BLaER1 (cell line): ENCODE results near the gene MANSC1.

ENCODE experiments used
- H3K27ac ChIP-seq: shearing (Covaris generic); formaldehyde crosslinking; 2 replicates; pipeline ENCODE4 v1.8.1; 2022
- H3K27me3 ChIP-seq: shearing (Covaris generic); formaldehyde crosslinking; 2 replicates; pipeline ENCODE4 v1.8.1; 2022
- H3K36me3 ChIP-seq: shearing (Covaris generic); formaldehyde crosslinking; 2 replicates; pipeline ENCODE4 v1.8.1; 2022
- H3K4me1 ChIP-seq: shearing (Covaris generic); formaldehyde crosslinking; 2 replicates; pipeline ENCODE4 v1.8.1; 2022
- H3K4me2 ChIP-seq: shearing (Covaris generic); formaldehyde crosslinking; 2 replicates; pipeline ENCODE4 v1.8.1; 2022
- H3K4me3 ChIP-seq: shearing (Covaris generic); formaldehyde crosslinking; 2 replicates; pipeline ENCODE4 v1.8.1; 2022
- H3K9ac ChIP-seq: shearing (Covaris generic); formaldehyde crosslinking; 2 replicates; pipeline ENCODE4 v1.8.1; 2022
- H3K9me3 ChIP-seq: shearing (Covaris generic); formaldehyde crosslinking; 2 replicates; pipeline ENCODE4 v1.8.1; 2022
- H4K20me1 ChIP-seq: shearing (Covaris generic); formaldehyde crosslinking; 2 replicates; pipeline ENCODE4 v1.8.1; 2022
- Cebpa-rat ChIP-seq: shearing (Covaris generic); IDR thresholded peaks from 2 replicates; pipeline ENCODE4 v1.8.1; 2022

Gene MANSC1

GRCh38 chr12:12381982-12382381 is 31.9 kb upstream of the MANSC1 start:
- Histone ChIP-seq H4K20me1 (no peaks in the 10 kb centered on the region), H3K4me3 (no peak overlapping the region), H3K27me3 (no peaks in the 10 kb centered on the region), H3K9me3 (peaks cover 12% of the 10 kb centered on the region), H3K4me2 (no peak overlapping the region), H3K4me1 (peaks cover 35% of the 10 kb centered on the region), H3K27ac (no peak overlapping the region), H3K9ac (no peak overlapping the region), H3K36me3 (peaks cover 8% of the 10 kb centered on the region; the same call in 1 of the 2 replicates)
- TF ChIP-seq Cebpa-rat, result no peak

DNA sequence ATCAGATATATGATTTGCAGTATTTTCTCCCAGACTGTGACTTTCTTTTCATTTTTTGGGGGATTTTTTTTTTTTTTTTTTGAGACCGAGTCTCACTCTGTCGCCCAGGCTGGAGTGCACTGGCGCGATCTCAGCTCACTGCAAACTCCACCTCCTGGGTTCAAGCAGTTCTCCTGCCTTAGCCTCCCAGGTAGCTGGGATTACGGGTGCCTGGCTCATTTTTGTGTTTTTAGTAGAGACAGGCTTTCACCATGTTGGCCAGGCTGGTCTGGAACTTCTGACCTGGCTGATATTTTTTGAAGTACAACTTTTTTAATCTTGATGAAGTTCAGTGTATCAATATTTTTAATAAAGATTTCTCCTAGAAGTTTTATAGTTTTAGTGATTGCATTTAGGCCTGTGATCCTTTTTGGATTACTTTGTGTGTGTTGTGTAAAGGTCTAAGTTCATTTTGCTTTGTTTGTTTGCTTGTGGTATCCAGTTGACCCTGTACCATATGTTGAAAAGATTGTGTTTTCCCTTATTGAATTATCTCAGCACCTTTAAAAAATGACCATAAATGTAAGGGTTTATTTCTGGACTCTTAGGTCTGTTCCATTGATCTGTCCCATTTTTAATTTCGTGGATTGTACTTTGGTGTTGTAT is 31.0 kb upstream of the MANSC1 start:
- H3K4me2 ChIP-seq, result no peak overlapping the region
- peaks cover 12% of the 10 kb centered on the region for H3K9me3 ChIP-seq
- peaks cover 8% of the 10 kb centered on the region; the same call in 1 of the 2 replicates for H3K36me3 ChIP-seq
- H3K4me3 ChIP-seq, result no peak overlapping the region
- H3K27me3 ChIP-seq, result no peaks in the 10 kb centered on the region
- no peak overlapping the region for H3K9ac ChIP-seq
- peaks cover 37% of the 10 kb centered on the region for H3K4me1 ChIP-seq
- H3K27ac ChIP-seq, result no peak overlapping the region
- no peak for TF ChIP-seq Cebpa-rat
- no peaks in the 10 kb centered on the region for H4K20me1 ChIP-seq

DNA sequence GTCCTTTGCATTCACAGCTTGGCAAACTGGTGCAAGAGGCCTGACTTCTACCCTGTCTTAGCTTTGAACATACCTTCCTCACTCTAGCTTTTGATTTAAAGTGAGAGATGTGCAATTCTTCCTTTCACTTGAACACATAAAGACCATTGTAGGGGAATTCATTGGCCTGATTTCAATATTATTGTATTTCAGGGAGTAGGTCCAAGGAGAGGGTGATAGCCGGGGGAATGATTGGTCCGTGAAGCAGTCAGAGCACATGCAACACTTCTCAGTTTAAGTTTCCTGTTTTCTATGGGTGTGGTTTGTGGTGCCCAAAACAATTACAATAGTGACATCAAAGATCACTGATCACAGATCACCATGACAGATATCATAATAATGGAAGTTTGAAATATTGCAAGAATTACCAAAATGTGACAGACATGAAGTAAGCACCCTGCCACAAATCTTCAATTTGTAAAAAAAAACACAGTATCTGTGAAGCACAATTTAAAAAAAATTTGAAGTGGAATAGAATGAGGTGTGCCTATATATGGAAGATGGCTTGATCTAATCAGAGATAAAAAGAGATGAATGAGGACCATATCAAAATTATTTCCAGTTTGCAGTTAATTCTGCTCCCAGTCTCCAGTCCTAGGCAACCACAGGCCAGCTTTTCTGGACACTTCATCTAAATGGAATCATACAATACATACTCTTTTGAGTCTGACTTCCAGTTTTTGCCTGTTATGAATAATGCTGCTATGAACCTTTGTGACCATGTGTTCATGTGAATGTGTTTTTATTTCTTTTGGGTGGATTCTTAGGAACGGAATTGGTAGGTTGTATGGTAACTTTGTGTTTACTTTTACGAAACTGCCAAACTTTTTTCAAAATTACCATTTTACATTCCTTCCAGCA is 30.0 kb upstream of the MANSC1 start:
- Histone ChIP-seq H3K9ac (no peak overlapping the region), H3K4me2 (peak overlapping the region; percentile 10; the same call in 1 of the 2 replicates), H3K27ac (no peak overlapping the region)

GRCh38 chr12:12378616-12379015 is 28.6 kb upstream of the MANSC1 start:
- Histone ChIP-seq H3K9me3 (peaks cover 10% of the 10 kb centered on the region), H3K27me3 (no peaks in the 10 kb centered on the region), H3K4me2 (no peak overlapping the region), H4K20me1 (no peaks in the 10 kb centered on the region), H3K9ac (no peak overlapping the region), H3K27ac (no peak overlapping the region), H3K4me1 (peaks cover 16% of the 10 kb centered on the region), H3K36me3 (peaks cover 8% of the 10 kb centered on the region; the same call in 1 of the 2 replicates), H3K4me3 (no peak overlapping the region)
- TF ChIP-seq Cebpa-rat, result no peak

More for the DNA sequence above, 30.0 kb upstream of the MANSC1 start:
- H3K36me3 ChIP-seq, result peaks cover 8% of the 10 kb centered on the region; the same call in 1 of the 2 replicates
- no peaks in the 10 kb centered on the region for H3K27me3 ChIP-seq
- no peak for TF ChIP-seq Cebpa-rat
- H3K9me3 ChIP-seq, result peaks cover 12% of the 10 kb centered on the region
- H3K4me3 ChIP-seq, result no peak overlapping the region
- no peaks in the 10 kb centered on the region for H4K20me1 ChIP-seq
- peaks cover 30% of the 10 kb centered on the region for H3K4me1 ChIP-seq

DNA sequence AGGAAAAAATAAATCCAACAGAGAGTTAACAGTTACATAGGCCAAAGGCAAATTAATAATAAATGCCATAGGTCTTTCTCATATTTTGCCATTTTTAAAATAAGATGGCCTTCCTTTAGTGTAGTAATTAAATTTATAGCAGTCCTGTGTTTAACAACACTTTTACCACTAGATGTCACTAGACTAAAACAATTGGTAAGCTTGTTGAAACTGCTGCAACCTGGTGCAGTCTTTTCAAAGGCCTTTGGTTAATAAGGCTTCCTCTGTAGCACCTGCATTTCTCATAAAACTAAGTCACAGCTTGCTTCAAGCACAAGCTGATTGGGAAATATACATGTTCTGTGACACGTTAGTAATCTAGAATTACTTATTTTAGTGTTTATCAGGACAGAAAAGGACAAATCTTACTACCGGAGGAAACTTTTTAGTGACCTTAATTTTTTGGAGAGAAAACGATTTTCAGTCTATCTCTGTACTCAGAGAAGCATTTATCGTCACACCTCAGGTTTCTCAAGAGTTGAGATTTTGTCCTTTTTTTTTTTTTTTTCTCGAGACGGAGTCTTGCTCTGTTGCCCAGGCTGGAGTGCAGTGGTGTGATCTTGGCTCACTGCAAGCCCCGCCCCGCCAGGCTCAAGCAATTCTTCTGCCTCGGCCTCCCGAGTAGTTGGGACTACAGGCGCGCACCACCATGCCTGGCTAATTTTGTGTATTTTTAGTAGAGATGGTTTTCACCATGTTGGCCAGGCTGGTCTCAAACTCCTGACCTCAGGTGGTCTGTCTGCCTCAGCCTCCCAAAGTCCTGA is 26.8 kb upstream of the MANSC1 start:
- Histone ChIP-seq H3K27me3 (no peaks in the 10 kb centered on the region), H4K20me1 (no peaks in the 10 kb centered on the region), H3K4me1 (peaks cover 16% of the 10 kb centered on the region), H3K27ac (no peak overlapping the region), H3K9ac (no peak overlapping the region), H3K36me3 (no peaks in the 10 kb centered on the region), H3K4me2 (no peak overlapping the region), H3K9me3 (no peaks in the 10 kb centered on the region), H3K4me3 (no peak overlapping the region)
- no peak for TF ChIP-seq Cebpa-rat

DNA sequence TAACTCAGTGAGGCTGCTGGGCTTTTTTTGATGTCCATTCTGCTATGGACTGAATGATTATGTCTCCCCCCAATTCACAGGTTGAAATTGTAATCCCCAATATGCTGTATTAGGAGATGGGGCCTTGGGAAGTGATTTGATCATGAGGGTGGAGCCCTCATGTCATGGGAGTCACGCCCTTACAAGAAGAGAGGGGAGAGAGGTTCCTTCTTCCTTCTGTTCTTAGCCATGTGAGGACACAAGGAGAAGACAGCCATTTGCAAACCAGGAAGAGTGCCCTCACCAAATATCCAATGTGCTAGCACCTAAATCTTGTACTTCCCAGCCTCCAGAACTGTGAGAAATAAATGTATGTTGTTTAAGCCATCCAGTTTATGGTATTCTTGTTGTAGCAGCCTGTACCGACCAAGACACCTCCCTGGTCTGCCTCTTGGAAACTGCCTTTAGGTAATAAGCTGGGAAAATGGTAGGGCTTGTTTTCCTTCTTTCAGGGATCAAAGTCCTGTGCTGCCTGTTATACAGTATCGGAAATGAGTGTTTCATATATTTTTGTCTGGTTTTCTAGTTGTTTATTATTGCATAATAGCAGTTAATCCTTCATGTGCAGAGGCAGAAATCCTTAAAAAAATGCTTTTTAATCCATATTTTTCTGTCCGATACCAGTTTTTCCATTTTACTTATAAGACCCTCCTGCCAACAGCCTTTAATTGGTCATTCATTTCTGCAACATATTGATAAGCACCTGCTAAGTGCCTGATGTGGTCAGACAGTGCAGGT is 23.1 kb upstream of the MANSC1 start:
- Histone ChIP-seq H3K4me1 (0 out of 2 replicates have a peak, but pooled peaks cover 7% of the 10 kb centered on the region), H3K4me3 (no peak overlapping the region), H3K27ac (no peak overlapping the region), H3K9me3 (no peaks in the 10 kb centered on the region), H3K27me3 (no peaks in the 10 kb centered on the region), H4K20me1 (no peaks in the 10 kb centered on the region), H3K36me3 (peaks cover 3% of the 10 kb centered on the region; the same call in 1 of the 2 replicates), H3K9ac (no peak overlapping the region), H3K4me2 (no peak overlapping the region)
- TF ChIP-seq Cebpa-rat, result no peak

- Histone ChIP-seq H3K4me2 (no peak overlapping the region), H4K20me1 (no peaks in the 10 kb centered on the region), H3K4me3 (no peak overlapping the region), H3K4me1 (no peaks in the 10 kb centered on the region), H3K36me3 (peaks cover 16% of the 10 kb centered on the region), H3K27ac (no peak overlapping the region), H3K9ac (no peak overlapping the region), H3K27me3 (no peaks in the 10 kb centered on the region), H3K9me3 (no peaks in the 10 kb centered on the region)
- no peak for TF ChIP-seq Cebpa-rat
These were observed 17.5 kb upstream of the MANSC1 start for GRCh38 chr12:12367482-12367998.

DNA sequence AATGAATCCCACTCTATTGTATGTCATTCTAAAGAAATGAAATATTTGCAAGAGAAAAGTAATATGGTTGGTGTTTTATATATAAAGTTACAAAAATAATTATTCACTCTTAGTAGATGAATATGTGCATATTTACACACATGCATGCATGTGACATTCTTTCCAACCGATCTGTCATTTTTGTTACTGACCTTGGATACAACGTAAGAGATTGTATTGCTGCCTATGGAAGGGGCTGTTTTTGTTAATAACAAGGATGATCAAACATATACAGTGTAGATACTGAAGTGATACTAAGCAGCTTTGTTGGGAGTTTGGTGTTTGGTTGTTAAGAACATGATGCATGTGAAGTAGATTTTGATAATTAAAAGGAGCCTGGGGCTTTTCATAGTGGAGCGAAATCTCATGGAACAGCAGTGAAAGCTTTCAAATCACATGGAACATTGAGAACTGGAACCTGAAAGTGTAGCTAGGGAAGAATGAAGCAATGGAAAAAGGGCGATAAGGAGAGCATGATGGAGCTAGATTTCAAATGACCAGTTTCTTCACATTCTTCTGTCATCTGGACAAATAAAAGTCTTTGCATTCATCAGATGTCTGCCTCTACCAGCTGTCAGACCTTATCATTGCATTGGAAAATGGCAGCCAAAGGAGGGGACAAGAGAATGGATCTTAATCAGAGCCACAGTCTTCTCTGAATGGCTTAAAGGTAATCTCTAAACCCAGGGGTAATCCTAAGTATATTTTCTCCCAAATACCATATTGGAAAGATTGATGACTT is 16.8 kb upstream of the MANSC1 start:
- no peak overlapping the region for H3K27ac ChIP-seq
- H3K27me3 ChIP-seq, result no peaks in the 10 kb centered on the region
- H3K4me3 ChIP-seq, result no peak overlapping the region
- no peak for TF ChIP-seq Cebpa-rat
- H3K4me1 ChIP-seq, result no peaks in the 10 kb centered on the region
- H4K20me1 ChIP-seq, result no peaks in the 10 kb centered on the region
- H3K9me3 ChIP-seq, result no peaks in the 10 kb centered on the region
- H3K4me2 ChIP-seq, result no peak overlapping the region
- no peak overlapping the region for H3K9ac ChIP-seq
- peaks cover 16% of the 10 kb centered on the region for H3K36me3 ChIP-seq
